ENCODE results near the gene TCFL5.
"Not testable (repeated sequence)": the region's sequence is repeated elsewhere in the genome, so short reads cannot be mapped to it uniquely, and the experiment has no call there.

Gene TCFL5

GRCh38 chr20:62872184-62872847 is 10.7 kb upstream of the TCFL5 start:
- no peaks in the 10 kb centered on the region for H3K27me3 ChIP-seq (ENCODE audit: low read depth)
- no peaks in the 10 kb centered on the region for H3K4me1 ChIP-seq
- in situ Hi-C loops (cut with MboI; ENCODE audit: low sequenced_read_pairs) = no loop called here
- H3K4me3 ChIP-seq = no peak overlapping the region
- no peaks in the 10 kb centered on the region for H3K36me3 ChIP-seq (replicated peaks)
- no peak for DNase-seq (ENCODE audit: low spot score in 2 of 2)
- H3K9me3 ChIP-seq = no peaks in the 10 kb centered on the region

- H3K4me1 ChIP-seq = peaks cover 15% of the 10 kb centered on the region
- in situ Hi-C loops (cut with MboI; ENCODE audit: low sequenced_read_pairs) = no loop called here
- no peaks in the 10 kb centered on the region for H3K27me3 ChIP-seq (ENCODE audit: low read depth)
- no peak for DNase-seq (ENCODE audit: low spot score in 2 of 2)
- no peaks in the 10 kb centered on the region; the same call in none of the 2 replicates for H3K9me3 ChIP-seq
- H3K36me3 ChIP-seq (replicated peaks) = peaks cover 2% of the 10 kb centered on the region; the same call in 1 of the 2 replicates
- no peak overlapping the region for H3K4me3 ChIP-seq
These were observed 2.6 kb upstream of the TCFL5 start for GRCh38 chr20:62864207-62864606.

GRCh38 chr20:62860924-62861691 is 514 bp downstream of the TCFL5 start:
- in situ Hi-C loops (cut with MboI; ENCODE audit: low sequenced_read_pairs) = no loop called here
- DNase-seq (ENCODE audit: low spot score in 2 of 2) = peak in 1 of 2 experiments; percentile 35
- Histone ChIP-seq H3K27me3 (ENCODE audit: low read depth) (no peaks in the 10 kb centered on the region), H3K36me3 (replicated peaks) (peaks cover 21% of the 10 kb centered on the region), H3K4me1 (peaks cover 15% of the 10 kb centered on the region), H3K4me3 (peak overlapping the region; percentile 51), H3K9me3 (no peaks in the 10 kb centered on the region; the same call in none of the 2 replicates)

GRCh38 chr20:62860391-62860923 is 1.2 kb downstream of the TCFL5 start:
- no peaks in the 10 kb centered on the region for H3K27me3 ChIP-seq (ENCODE audit: low read depth)
- H3K4me3 ChIP-seq = peak overlapping the region; percentile 51
- H3K36me3 ChIP-seq (replicated peaks) = peaks cover 25% of the 10 kb centered on the region
- in situ Hi-C loops (cut with MboI; ENCODE audit: low sequenced_read_pairs) = no loop called here
- no peaks in the 10 kb centered on the region; the same call in none of the 2 replicates for H3K9me3 ChIP-seq
- DNase-seq (ENCODE audit: low spot score in 2 of 2) = peak; percentile 37 to 48
- H3K4me1 ChIP-seq = peaks cover 15% of the 10 kb centered on the region

GRCh38 chr20:62859721-62860120 is 1.9 kb downstream of the TCFL5 start:
- H3K36me3 ChIP-seq (replicated peaks) = peaks cover 32% of the 10 kb centered on the region
- H3K4me3 ChIP-seq = peak overlapping the region; percentile 51
- no peaks in the 10 kb centered on the region for H3K27me3 ChIP-seq (ENCODE audit: low read depth)
- H3K9me3 ChIP-seq = no peaks in the 10 kb centered on the region; the same call in 1 of the 2 replicates
- DNase-seq (ENCODE audit: low spot score in 2 of 2) = no peak
- H3K4me1 ChIP-seq = peaks cover 15% of the 10 kb centered on the region
- in situ Hi-C loops (cut with MboI; ENCODE audit: low sequenced_read_pairs) = no loop called here

- Histone ChIP-seq H3K36me3 (replicated peaks) (peaks cover 46% of the 10 kb centered on the region), H3K9me3 (no peaks in the 10 kb centered on the region), H3K4me3 (no peak overlapping the region), H3K4me1 (peaks cover 15% of the 10 kb centered on the region), H3K27me3 (ENCODE audit: low read depth) (no peaks in the 10 kb centered on the region)
- in situ Hi-C loops (cut with MboI; ENCODE audit: low sequenced_read_pairs) = no loop called here
- no peak for DNase-seq (ENCODE audit: low spot score in 2 of 2)
These were observed 3.4 kb downstream of the TCFL5 start for GRCh38 chr20:62858058-62858830.

GRCh38 chr20:62856931-62857619 is 4.5 kb downstream of the TCFL5 start:
- in situ Hi-C loops (cut with MboI; ENCODE audit: low sequenced_read_pairs) = no loop called here
- no peaks in the 10 kb centered on the region for H3K9me3 ChIP-seq
- peaks cover 53% of the 10 kb centered on the region for H3K36me3 ChIP-seq (replicated peaks)
- H3K4me1 ChIP-seq = peaks cover 8% of the 10 kb centered on the region
- no peak overlapping the region for H3K4me3 ChIP-seq
- no peak for DNase-seq (ENCODE audit: low spot score in 2 of 2)
- H3K27me3 ChIP-seq (ENCODE audit: low read depth) = no peaks in the 10 kb centered on the region

- in situ Hi-C loops (cut with MboI; ENCODE audit: low sequenced_read_pairs) = no loop called here
- peaks cover 58% of the 10 kb centered on the region for H3K36me3 ChIP-seq (replicated peaks)
- H3K4me1 ChIP-seq = peaks cover 5% of the 10 kb centered on the region
- DNase-seq (ENCODE audit: low spot score in 2 of 2) = no peak
- no peaks in the 10 kb centered on the region for H3K27me3 ChIP-seq (ENCODE audit: low read depth)
- H3K9me3 ChIP-seq = no peaks in the 10 kb centered on the region
- H3K4me3 ChIP-seq = no peak overlapping the region
These were observed 6.5 kb downstream of the TCFL5 start for GRCh38 chr20:62855120-62855519.

GRCh38 chr20:62854121-62854520 is 7.5 kb downstream of the TCFL5 start:
- Histone ChIP-seq H3K27me3 (ENCODE audit: low read depth) (no peaks in the 10 kb centered on the region), H3K4me1 (no peaks in the 10 kb centered on the region), H3K4me3 (no peak overlapping the region), H3K9me3 (no peaks in the 10 kb centered on the region), H3K36me3 (replicated peaks) (peaks cover 59% of the 10 kb centered on the region)
- DNase-seq (ENCODE audit: low spot score in 2 of 2) = no peak
- in situ Hi-C loops (cut with MboI; ENCODE audit: low sequenced_read_pairs) = no loop called here

GRCh38 chr20:62853304-62853703 is 8.3 kb downstream of the TCFL5 start:
- H3K36me3 ChIP-seq (replicated peaks) = peaks cover 56% of the 10 kb centered on the region
- H3K4me1 ChIP-seq; H3K27me3 ChIP-seq (ENCODE audit: low read depth); H3K9me3 ChIP-seq; DNase-seq (ENCODE audit: low spot score in 2 of 2); H3K4me3 ChIP-seq; in situ Hi-C loops (cut with MboI; ENCODE audit: low sequenced_read_pairs): not testable (repeated sequence)

GRCh38 chr20:62852841-62853240 is 8.8 kb downstream of the TCFL5 start:
- H3K9me3 ChIP-seq = no peaks in the 10 kb centered on the region
- in situ Hi-C loops (cut with MboI; ENCODE audit: low sequenced_read_pairs) = no loop called here
- no peak for DNase-seq (ENCODE audit: low spot score in 2 of 2)
- no peaks in the 10 kb centered on the region for H3K27me3 ChIP-seq (ENCODE audit: low read depth)
- H3K4me1 ChIP-seq = no peaks in the 10 kb centered on the region
- peaks cover 55% of the 10 kb centered on the region for H3K36me3 ChIP-seq (replicated peaks)
- H3K4me3 ChIP-seq = no peak overlapping the region

- Histone ChIP-seq H3K4me1 (no peaks in the 10 kb centered on the region), H3K9me3 (no peaks in the 10 kb centered on the region), H3K4me3 (no peak overlapping the region), H3K36me3 (replicated peaks) (peaks cover 49% of the 10 kb centered on the region), H3K27me3 (ENCODE audit: low read depth) (no peaks in the 10 kb centered on the region)
- DNase-seq (ENCODE audit: low spot score in 2 of 2) = no peak
- in situ Hi-C loops (cut with MboI; ENCODE audit: low sequenced_read_pairs) = no loop called here
These were observed 9.4 kb downstream of the TCFL5 start for GRCh38 chr20:62852196-62852595.

GRCh38 chr20:62850333-62850974 is 11.2 kb downstream of the TCFL5 start:
- in situ Hi-C loops (cut with MboI; ENCODE audit: low sequenced_read_pairs) = no loop called here
- H3K9me3 ChIP-seq = no peaks in the 10 kb centered on the region
- H3K36me3 ChIP-seq (replicated peaks) = peaks cover 39% of the 10 kb centered on the region
- no peak overlapping the region for H3K4me3 ChIP-seq
- H3K4me1 ChIP-seq = no peaks in the 10 kb centered on the region
- no peaks in the 10 kb centered on the region for H3K27me3 ChIP-seq (ENCODE audit: low read depth)
- DNase-seq (ENCODE audit: low spot score in 2 of 2) = no peak
